GM19463 (cell line): ENCODE results near the gene RIMOC1.
"Not testable (repeated sequence)": the region's sequence is repeated elsewhere in the genome, so short reads cannot be mapped to it uniquely, and the experiment has no call there.

Experiments
- ATAC-seq: cut with Tn5 transposase; IDR thresholded peaks from one replicate; pipeline ENCODE4 v1.9.1; 2021; ENCODE audit warnings: mild to moderate bottlenecking, moderate library complexity; ENCODE audit not compliant: unreplicated experiment

Gene RIMOC1

GRCh38 chr5:41891066-41891707 is 13.0 kb upstream of the RIMOC1 start:
- peak; percentile 65 for ATAC-seq

- ATAC-seq, result no peak
Observed at GRCh38 chr5:41892031-41892430, 12.1 kb upstream of the RIMOC1 start.

GRCh38 chr5:41893074-41893851 is 10.9 kb upstream of the RIMOC1 start:
- ATAC-seq, result no peak

- ATAC-seq, result no peak
Observed at GRCh38 chr5:41896230-41896629, 7.9 kb upstream of the RIMOC1 start.

- ATAC-seq, result no peak
Observed at GRCh38 chr5:41903382-41903891, 707 bp upstream of the RIMOC1 start.

GRCh38 chr5:41906151-41906550 is 2.0 kb downstream of the RIMOC1 start:
- no peak for ATAC-seq

GRCh38 chr5:41908374-41909079 is 4.4 kb downstream of the RIMOC1 start:
- ATAC-seq, result no peak

GRCh38 chr5:41918105-41918504 is 14.0 kb downstream of the RIMOC1 start:
- ATAC-seq, result peak; percentile 51

GRCh38 chr5:41921166-41921565 is 17.0 kb downstream of the RIMOC1 start:
- ATAC-seq, result no peak

- no peak for ATAC-seq
Observed at GRCh38 chr5:41921874-41922273, 17.7 kb downstream of the RIMOC1 start.

GRCh38 chr5:41924526-41924871 is 20.4 kb downstream of the RIMOC1 start:
- no peak for ATAC-seq

- peak; percentile 92 for ATAC-seq
Observed at GRCh38 chr5:41924872-41925554, 20.9 kb downstream of the RIMOC1 start, which contains the start of gene FBXO4. Gene FBXO4 (plus strand): TSS chr5:41925281. CDS start chr5:41925310, 29 bp downstream.

GRCh38 chr5:41925555-41925951 is 21.4 kb downstream of the RIMOC1 start:
- ATAC-seq, result peak; percentile 19

- no peak for ATAC-seq
Observed at GRCh38 chr5:41927604-41928003, 23.5 kb downstream of the RIMOC1 start.

GRCh38 chr5:41929035-41929434 is 24.9 kb downstream of the RIMOC1 start:
- ATAC-seq, result no peak

- ATAC-seq, result no peak
Observed at GRCh38 chr5:41932770-41933169, 28.6 kb downstream of the RIMOC1 start.

- ATAC-seq, result no peak
Observed at GRCh38 chr5:41935544-41935943, 31.4 kb downstream of the RIMOC1 start.

- no peak for ATAC-seq
Observed at GRCh38 chr5:41940641-41941040, 36.5 kb downstream of the RIMOC1 start.

- ATAC-seq, result not testable (repeated sequence)
Observed at GRCh38 chr5:41945332-41945955, 41.3 kb downstream of the RIMOC1 start.

- ATAC-seq, result no peak
Observed at GRCh38 chr5:41951224-41951623, 47.1 kb downstream of the RIMOC1 start.
